ENCODE results near the gene MRPS10. TPM values are rescaled to one million over a fixed set of nuclear protein-coding genes. Genes with fewer than 3 reads are reported as not detected.
"Not testable (repeated sequence)": the region's sequence is repeated elsewhere in the genome, so short reads cannot be mapped to it uniquely, and the experiment has no call there.

The MRPS10 gene
- total RNA-seq, 1 donor from 2014 or later, result 35.7 TPM

- H3K27me3 Mint-ChIP-seq, result no peaks in the 10 kb centered on the region
- POLR2A ChIA-PET, result no interaction called here
- intact Hi-C loops (cut with micrococcal nuclease), result no loop called here
- ATAC-seq (ENCODE audit: low read depth) (no peak), DNase-seq (no peak)
- no peak overlapping the region for H3K4me3 Mint-ChIP-seq
- H3K36me3 Mint-ChIP-seq (ENCODE audit: low read depth), result peaks cover 20% of the 10 kb centered on the region
- TF ChIP-seq CTCF (IDR thresholded peaks at IDR 0.05), result no peak
- no peak overlapping the region for H3K27ac Mint-ChIP-seq
- H3K9me3 Mint-ChIP-seq, result no peaks in the 10 kb centered on the region
- CTCF ChIA-PET, result no interaction called here
- H3K4me1 Mint-ChIP-seq, result peaks cover 2% of the 10 kb centered on the region
These were observed 19.9 kb downstream of the MRPS10 start for GRCh38 chr6:42197555-42198362.

- ATAC-seq (ENCODE audit: low read depth) (no peak), DNase-seq (no peak)
- ChIA-PET CTCF (interaction anchor here (1.5 kb wide), 1 partner anchor 337 kb away, joined by 3 read pairs; no protein-coding TSS in a partner anchor), POLR2A (no interaction called here)
- Mint-ChIP-seq H3K4me3 (no peak overlapping the region), H3K27ac (no peak overlapping the region), H3K36me3 (ENCODE audit: low read depth) (peaks cover 12% of the 10 kb centered on the region), H3K4me1 (peaks cover 2% of the 10 kb centered on the region), H3K9me3 (no peaks in the 10 kb centered on the region), H3K27me3 (no peaks in the 10 kb centered on the region)
- intact Hi-C loops (cut with micrococcal nuclease), result no loop called here
- TF ChIP-seq CTCF (IDR thresholded peaks at IDR 0.05), result no peak
These were observed 22.2 kb downstream of the MRPS10 start for GRCh38 chr6:42195415-42195814.

GRCh38 chr6:42194056-42194455, 23.6 kb downstream of the MRPS10 start:
- Mint-ChIP-seq H3K27ac (no peak overlapping the region), H3K4me1 (peaks cover 2% of the 10 kb centered on the region), H3K36me3 (ENCODE audit: low read depth) (peaks cover 6% of the 10 kb centered on the region), H3K9me3 (no peaks in the 10 kb centered on the region), H3K4me3 (no peak overlapping the region), H3K27me3 (no peaks in the 10 kb centered on the region)
- ChIA-PET POLR2A (no interaction called here), CTCF (interaction anchor here (1.4 kb wide), 1 partner anchor 89 kb away, joined by 3 read pairs; no protein-coding TSS in a partner anchor)
- TF ChIP-seq CTCF (IDR thresholded peaks at IDR 0.05), result no peak
- no peak for ATAC-seq (ENCODE audit: low read depth)
- intact Hi-C loops (cut with micrococcal nuclease), result no loop called here
- DNase-seq, result no peak

GRCh38 chr6:42193491-42193894, 24.2 kb downstream of the MRPS10 start:
- DNase-seq (no peak), ATAC-seq (ENCODE audit: low read depth) (no peak)
- H3K27me3 Mint-ChIP-seq, result no peaks in the 10 kb centered on the region
- ChIA-PET POLR2A (no interaction called here), CTCF (interaction anchor here (1.4 kb wide), 1 partner anchor 89 kb away, joined by 3 read pairs; no protein-coding TSS in a partner anchor)
- no peak for TF ChIP-seq CTCF (IDR thresholded peaks at IDR 0.05)
- no peak overlapping the region for H3K4me3 Mint-ChIP-seq
- peaks cover 2% of the 10 kb centered on the region for H3K4me1 Mint-ChIP-seq
- intact Hi-C loops (cut with micrococcal nuclease), result no loop called here
- H3K9me3 Mint-ChIP-seq, result no peaks in the 10 kb centered on the region
- no peak overlapping the region for H3K27ac Mint-ChIP-seq
- H3K36me3 Mint-ChIP-seq (ENCODE audit: low read depth), result peaks cover 6% of the 10 kb centered on the region

- H3K9me3 Mint-ChIP-seq; H3K27ac Mint-ChIP-seq; H3K4me1 Mint-ChIP-seq; intact Hi-C loops (cut with micrococcal nuclease); DNase-seq; CTCF ChIA-PET; H3K36me3 Mint-ChIP-seq (ENCODE audit: low read depth); H3K27me3 Mint-ChIP-seq; H3K4me3 Mint-ChIP-seq; ATAC-seq (ENCODE audit: low read depth): not testable (repeated sequence)
- POLR2A ChIA-PET, result interaction anchor here (0.6 to 0.7 kb wide), 2 partner anchors 19 to 20 kb away, joined by 4 to 6 read pairs; no protein-coding TSS in a partner anchor
These were observed 25.3 kb downstream of the MRPS10 start for GRCh38 chr6:42192385-42192784.

Data from activated B cell treated with CpG ODN at 0.5 μM for 24 hours (primary cell).